Uterus (tissue), 2 donors: ENCODE measurements around the gene UCKL1.
"Not testable (repeated sequence)": the region's sequence is repeated elsewhere in the genome, so short reads cannot be mapped to it uniquely, and the experiment has no call there.

Experiments
- CTCF ChIP-seq, 4 experiments: fragments of 200-600 bp in 2 of 4; fragments of 450-650 bp in 2 of 4; sonication (generic) in 2 of 4; IDR thresholded peaks; one replicate each; pipeline ENCODE4 v1.5.1; 2016 to 2019; ENCODE audit warnings: antibody characterized with exemption in 4 of 4, mild to moderate bottlenecking in 2 of 4, moderate library complexity in 1 of 4
- POLR2A ChIP-seq, 2 donors: fragments of 450-650 bp; IDR thresholded peaks; one replicate each; pipeline ENCODE4 v1.6.1; 2016; ENCODE audit warnings: antibody characterized with exemption in 2 of 2, mild to moderate bottlenecking in 1 of 2, moderate library complexity in 1 of 2

- not testable (repeated sequence) for TF ChIP-seq CTCF, POLR2A (IDR thresholded peaks at IDR 0.05)
These were observed 39.8 kb downstream of the UCKL1 start for GRCh38 chr20:63916371-63916939.
